HTERT RPE-1 (cell line): Measurements from ENCODE around the gene ENPEP.

ENCODE experiments used
- in situ Hi-C: fragments of 300-500 bp; cut with MboI; formaldehyde crosslinking; loops from 4 replicates; pipeline ENCODE4 v1.14.3; 2020; ENCODE audit warnings: low sequenced_read_pairs

The ENPEP gene

DNA sequence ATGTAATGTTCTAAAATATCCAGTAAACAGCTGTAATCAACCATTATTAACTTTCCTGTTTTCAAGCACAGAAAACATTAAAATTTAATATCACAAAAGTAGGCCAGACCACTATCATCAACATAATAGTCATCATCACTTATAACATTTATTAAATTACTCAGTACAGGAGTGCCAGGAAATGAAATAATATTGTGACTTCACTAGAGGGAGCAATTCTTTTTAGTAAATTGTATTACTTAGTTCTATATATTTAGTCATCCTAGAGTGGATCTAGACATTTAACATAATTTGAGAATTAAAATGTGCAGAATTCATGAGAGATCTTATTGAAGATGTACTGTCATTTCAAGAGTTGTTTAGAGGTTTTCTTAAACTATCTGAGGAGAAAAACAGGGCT is 113.3 kb downstream of the ENPEP start:
- in situ Hi-C loops = no loop called here

DNA sequence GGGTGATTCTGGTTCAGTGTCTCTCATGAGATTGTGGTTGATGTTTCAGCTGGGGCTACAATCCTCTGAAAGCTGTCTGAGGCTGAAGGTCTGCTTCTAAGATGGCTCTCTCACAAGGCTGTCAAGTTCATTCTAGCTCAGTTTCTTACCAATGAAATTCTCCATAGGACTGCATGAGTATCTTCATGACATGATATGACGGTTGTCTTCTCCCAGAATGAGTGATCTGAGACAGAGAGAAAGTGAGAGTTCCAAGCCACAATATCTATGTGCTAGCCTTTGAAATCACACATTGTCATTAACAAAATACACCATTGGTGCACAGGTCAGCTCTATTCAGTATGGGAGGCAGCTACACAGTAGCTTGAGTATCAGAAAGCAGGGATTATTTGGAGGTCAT is 119.6 kb downstream of the ENPEP start:
- in situ Hi-C loops = no loop called here

DNA sequence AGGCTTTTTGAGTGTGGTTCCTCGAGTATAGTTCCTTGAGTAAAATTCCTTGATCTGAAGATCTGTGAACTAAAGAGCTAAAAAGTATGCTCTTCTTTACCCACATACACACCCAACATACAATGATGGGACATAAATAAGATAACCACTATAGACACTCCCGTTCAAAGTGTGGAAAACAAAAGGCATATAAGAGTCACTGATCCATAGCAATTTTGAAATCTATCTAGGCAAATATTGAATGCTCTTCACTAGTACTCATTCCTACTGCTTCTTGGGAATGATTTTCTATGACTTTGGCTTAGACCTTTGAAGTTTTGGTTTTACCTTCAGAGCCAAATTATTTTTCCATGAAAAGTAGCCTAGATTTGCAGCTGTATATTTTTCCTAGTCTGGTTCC is 120.5 kb downstream of the ENPEP start:
- in situ Hi-C loops = no loop called here

DNA sequence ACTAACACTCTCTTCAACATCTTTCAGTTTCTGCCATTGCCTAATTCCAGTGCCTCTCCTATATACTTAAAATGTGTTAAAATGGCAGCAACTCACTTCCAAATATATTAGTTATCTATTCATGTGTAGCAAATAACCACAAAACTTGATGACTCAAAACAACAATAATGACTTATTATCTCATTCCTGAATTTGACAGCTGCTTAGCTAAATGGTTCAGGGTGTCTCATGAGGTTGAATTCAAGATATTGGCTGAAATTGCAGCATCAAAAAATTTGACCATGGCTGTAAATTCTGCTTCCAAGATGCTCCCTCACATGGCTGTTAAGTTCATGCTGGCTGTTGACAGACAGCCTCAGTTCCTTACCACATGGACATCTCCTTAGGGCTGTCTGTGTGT is 121.6 kb downstream of the ENPEP start:
- in situ Hi-C loops = no loop called here

DNA sequence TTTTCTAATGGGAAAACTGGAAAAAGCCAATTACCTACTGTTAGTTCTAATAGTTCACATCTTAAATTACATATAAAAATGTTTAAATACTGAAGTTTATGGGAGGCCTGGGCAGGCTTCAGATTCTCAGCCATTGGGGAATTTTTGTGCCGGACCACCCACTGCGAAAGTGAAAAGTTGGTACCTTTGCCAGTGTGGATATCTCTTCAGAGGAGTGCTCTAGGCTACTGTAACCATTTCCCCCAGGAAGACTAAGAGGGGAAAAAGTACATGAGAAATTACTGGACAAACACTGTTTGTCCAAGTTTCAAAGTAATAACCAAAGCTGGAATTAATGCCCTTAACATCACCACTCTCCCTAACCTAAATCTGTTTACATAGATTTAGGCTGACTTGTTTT is 126.1 kb downstream of the ENPEP start:
- in situ Hi-C loops = no loop called here

DNA sequence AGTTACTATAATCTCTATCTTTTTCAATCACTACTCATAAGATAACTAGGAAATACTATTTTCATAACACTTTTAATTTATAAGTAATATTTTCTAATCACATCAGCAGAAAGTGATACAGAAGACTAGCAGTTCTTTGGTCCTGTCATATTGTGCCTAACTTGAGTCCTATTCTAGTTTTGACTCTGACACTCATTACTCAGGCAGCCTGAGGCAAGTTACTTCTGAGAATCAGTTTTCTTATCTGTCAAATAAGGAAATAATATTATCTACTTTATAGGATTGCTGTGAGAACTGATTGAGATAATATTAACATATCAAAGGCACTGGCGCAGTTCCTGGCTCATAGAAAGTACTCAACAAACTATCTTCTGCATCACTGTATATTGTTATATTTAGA is 129.1 kb downstream of the ENPEP start:
- in situ Hi-C loops = no loop called here

DNA sequence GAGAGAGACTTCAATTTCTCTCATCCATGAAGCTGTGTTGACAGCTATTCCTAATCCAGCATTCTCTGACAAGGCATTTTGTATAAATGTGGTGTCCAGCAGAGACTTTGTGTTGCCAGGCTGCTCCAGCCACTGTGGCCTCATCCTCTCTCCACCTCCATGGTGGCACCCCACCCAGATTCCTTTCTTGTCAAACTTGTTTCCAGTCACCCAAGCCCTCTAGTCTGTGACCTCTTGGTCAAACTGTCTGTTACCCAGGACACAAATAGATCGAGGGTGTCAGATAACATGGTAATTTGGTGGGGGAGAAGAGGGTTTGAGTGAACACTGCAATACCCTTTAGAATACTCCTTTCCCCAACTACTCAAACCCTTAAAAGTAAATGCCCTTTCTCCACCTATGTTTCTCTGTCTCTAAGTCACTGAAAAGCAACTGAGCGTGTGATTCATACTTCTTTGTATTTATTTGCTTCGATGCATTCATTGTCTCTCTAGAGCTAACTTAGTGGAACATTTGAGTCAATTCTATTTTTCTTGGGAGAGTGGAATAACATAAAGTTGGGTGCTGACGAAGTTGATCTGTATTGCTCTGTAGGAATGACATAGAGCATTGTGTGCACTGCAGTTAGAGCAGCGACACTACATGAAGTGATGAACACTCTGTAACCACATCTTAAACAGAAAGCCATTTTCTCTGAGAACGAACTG is 133.2 kb downstream of the ENPEP start:
- in situ Hi-C loops = no loop called here

DNA sequence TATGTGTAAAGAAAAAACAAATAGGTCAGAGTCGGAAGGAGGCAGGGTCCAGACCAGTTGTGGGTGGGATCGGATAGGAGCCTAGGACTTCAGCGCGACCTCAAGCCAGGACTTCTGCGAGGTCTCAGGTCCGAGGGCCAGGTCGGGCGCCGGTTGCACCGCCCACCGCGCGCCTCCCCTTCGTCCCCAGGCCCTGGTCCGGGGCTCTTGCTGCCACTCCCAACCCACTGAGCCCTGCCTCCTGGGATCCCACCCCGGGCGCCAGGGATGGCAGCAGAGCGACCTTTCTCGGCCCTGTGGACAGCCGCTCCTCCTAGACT is 134.6 kb downstream of the ENPEP start:
- in situ Hi-C loops = no loop called here

DNA sequence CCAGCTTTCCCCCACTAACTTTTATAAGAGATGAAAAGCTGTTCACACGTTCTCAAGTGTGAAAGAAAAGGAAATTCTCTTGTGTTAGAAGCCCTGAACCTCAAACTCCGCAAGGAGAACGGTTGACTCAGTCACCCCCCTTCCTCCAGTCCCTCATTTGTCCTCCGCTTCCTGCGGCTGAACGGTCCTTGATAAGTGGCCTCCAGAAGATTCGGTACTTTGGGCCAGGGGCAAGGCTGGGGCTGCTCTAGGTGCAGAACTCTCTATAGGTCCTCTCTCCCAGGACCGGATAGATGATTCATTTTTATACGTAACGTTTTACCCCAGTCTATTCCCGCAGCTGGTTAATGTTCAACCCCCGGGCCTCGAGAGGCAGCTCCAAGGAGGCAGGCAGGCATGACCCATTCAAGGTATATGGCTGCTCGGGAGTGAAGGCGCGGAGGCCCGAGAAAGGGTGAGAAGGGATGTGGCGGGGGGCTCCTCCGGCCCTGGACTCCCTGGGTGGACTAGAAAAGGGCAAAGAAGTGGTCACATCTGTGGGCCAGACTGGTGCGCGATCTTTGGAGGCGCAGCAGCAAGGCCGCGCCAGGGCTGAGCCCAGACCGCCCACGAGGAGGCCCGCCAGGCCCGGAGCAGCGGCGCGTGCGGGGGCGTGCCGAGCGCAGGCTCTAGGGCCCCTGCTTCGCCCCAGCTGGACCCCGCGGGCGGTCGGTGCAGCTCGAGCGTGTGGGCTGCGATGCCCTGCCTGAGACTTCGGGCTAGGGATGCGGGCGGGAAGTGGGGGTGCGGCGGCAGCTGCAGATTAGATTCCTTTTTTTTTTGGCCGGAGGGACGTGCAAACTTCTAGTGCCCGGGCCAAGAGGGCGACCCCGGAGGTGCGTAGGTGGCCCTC is 135.2 kb downstream of the ENPEP start:
- in situ Hi-C loops = no loop called here

DNA sequence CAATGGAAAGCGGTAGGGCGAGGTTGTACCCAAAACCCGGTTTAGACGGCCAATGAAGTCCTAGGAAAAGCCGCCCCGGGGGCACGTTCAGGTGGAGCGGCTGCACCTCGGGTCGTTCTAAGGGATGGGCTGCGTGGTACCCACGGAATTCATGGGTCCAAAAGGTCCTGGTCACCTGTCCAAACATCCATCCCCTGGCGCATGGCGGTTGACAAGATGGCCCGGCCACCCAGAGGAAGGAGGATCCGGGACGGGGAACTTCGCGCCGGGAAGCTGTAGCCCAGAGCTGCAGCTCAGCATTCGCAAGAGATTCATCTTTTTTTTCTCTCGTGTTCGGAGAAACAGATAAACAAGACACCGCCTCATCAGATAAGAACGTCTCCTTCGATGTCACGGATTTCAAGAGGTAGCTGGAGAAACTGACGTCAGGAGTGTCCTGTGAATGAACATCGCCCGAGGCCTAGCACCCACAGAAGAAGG is 136.1 kb downstream of the ENPEP start:
- in situ Hi-C loops = no loop called here

DNA sequence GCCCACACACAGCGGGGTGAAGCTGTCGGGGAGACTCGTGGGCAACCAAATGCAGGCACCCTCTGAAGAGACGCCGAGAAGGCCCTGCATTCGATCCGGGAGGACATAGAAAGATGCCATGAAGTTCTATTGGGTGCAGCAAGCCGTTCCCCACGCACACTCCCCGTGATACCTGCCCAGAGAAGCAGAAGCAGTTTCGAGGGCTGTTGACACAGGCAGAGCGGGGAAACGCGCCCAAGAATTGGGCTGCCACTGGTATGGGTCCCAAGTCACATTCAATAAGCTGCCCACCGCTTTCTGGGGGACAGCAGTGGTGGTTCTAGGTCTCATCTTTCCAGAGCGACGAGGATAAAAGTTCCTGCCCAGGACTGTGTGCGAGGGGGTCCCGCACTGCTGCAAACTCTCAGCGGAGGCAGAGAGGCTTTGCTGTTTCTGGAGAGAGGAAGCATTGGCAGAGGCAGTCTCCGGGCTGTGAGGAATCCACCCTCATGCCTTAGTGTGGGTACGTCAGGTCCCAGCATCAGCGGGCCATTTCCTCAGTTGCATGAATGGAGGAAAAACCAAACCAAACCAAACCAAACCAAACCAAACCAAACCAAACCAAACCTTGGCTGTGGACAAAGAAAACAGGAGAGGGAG is 136.8 kb downstream of the ENPEP start:
- in situ Hi-C loops = no loop called here

DNA sequence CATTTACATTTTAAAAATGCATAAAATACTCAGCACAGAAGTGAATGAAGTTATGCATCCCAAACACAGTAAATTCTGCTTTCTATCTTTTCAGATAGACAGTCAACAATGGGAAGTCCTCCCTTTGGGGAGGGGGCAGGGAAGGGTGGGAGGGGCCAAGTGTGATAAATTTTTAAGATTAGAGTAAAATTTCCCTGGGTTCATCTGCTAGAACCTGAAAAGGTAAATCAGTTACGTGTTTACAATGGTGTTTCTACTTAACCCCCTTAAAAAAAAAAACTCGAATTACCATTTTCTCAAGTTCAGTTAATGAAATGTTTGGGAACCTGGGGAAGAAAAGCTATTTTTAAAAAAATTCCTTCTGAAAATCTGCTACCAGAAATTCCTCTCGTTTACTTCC is 137.8 kb downstream of the ENPEP start:
- in situ Hi-C loops = no loop called here

DNA sequence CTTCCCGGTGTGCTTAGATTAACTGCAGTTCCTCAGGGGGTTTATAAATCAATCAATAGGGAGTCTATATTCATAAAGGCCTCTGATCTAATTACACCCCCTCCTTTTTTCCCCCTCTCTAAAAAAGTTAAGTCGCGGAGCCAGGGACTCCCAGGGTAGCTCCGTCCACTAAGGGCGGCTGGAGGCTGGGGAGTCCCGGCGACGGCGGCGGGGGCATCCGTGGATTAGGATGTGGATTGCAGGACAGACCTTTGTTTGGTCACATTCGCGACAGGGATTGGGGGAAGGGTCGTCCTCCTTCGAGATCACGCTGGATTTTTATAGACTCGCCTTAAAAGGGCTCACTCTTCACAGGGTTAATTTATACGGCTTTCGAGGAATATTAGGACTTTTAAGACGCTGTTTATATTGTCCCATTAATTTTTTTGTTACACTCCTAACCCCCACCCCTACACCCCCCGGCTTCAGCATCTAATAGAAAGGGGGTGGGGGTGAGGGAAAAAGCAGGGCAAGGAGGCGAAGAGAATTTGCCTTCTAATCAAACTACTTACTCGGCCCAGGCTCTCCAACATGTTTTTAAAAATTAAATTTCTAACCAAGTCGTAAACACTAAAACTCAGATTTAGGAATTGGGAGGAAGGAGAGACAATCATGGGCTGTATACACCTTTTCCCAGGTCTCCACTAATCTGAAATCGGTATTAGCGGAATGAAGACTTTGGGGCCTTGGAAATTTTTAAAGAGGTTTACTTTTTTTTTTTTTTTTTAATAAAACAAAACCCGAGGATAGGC is 138.4 kb downstream of the ENPEP start:
- in situ Hi-C loops = no loop called here
